GM19035 (cell line): ENCODE measurements around the gene PCDH9.

Source experiments
- ATAC-seq: cut with Tn5 transposase; IDR thresholded peaks from one replicate; pipeline ENCODE4 v1.9.1; 2021; ENCODE audit not compliant: unreplicated experiment

The PCDH9 gene

DNA sequence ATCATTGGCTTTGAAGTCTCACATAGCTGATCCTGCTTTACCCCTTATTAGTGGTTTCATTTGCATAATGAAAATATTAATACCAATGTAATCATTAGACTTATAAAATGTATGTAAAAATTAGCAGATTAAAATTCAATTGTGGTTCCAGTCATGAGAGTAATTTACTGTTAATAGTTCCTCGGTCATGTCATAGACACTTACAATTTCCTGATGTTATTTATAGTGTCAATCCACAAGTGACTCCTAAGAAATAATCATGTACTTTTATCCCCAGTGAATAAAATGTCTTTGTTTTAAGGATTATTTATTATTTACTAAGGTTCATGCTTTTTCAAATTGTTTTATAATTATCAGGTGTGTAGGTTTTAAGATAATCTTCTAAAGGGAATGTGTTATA, 138.5 kb downstream of the PCDH9 start:
- no peak for ATAC-seq

- no peak for ATAC-seq
These were observed 139.3 kb downstream of the PCDH9 start for GRCh38 chr13:67090856-67091255.

DNA sequence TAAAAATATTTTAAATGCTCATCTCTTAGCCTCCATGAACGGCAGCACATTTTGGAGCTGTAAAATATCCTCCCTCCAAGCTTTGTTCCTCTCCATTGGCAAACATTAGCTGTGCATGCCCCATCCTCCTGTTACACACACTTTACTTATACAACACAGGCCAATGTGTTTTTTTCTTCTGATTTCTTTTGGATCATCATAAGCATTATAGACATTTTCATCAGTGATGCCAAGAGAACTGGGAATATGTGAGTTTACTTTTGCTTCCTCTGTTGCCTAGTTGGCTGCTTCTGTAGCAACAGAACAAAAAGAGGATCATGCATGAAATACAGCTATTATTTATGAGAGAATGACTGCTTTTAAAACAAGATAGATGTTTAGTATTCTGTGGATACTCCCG, 142.6 kb downstream of the PCDH9 start:
- no peak for ATAC-seq

DNA sequence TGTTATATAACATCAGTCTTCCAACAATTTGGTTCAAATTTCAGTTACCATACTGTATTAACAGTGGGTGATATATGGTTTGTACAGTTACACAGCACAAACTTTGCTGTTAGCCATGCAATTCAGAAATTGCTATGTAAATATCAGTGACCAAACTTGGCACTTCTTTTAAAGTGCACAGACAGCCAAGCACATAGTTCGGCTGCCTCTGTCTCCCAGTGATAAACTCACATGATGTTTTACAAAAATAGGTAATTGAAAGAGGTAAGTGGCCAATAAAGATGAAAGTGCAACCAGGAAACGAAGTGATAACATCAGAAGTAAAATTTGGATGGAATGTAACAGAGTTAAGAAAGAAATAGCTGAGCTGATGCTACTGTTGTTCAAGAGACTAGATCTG, 143.9 kb downstream of the PCDH9 start:
- no peak for ATAC-seq

- no peak for ATAC-seq
These were observed 146.1 kb downstream of the PCDH9 start for GRCh38 chr13:67084066-67084465.

DNA sequence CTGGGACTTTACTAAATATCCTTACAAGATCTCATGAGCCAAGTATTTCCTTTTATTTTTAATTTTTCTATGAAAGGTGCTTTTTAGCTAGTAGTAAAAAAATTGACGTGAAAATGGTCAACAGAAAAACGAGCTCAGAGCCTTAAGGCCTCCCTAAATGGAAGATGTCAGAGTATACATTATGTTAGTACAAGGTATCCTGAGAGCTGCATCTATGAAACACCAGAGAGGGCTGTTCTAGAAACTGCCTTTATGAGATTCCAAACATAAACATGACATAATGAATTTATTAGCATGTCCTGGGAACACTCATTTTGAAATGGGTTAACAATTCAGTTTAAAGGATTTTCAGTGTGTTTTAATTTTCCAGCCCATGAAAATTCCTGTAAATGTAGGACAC, 146.6 kb downstream of the PCDH9 start:
- no peak for ATAC-seq

DNA sequence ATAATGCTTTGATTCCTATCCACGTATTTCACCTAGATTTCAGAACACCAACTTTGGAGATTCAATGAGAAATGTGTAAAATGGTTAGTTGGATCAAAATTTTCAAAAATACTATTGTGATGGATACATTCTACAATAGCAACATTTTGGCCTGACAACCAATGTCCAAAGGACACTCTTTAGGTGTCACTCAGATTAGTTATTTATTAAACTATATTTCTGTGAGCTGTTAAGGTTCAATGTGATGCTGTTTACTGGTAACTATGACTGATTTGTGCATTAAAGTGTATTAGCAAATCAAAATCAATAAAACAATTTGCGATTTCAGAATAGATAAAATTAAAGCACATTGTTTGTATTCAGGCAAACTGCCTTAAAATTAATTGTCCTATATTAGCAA, 149.8 kb downstream of the PCDH9 start:
- no peak for ATAC-seq

DNA sequence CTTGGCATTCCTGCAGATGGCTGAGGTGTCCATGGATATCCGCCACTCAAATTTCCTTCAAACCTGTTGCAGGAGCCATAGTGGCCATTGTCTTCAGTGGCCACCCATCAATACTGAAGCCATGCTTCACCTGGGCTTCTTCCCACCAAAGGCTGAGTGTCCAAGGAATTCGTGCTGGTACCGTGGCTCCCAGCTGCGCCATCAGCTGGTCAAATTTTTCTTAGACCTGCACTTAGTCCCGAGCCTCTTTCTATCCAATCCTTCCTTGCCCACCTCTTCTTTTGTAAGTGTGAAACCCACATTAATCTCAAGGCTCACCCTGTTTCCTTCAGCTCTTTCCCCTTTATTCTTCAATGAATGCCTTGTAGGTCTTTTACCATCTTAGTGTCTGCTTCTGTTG, 152.1 kb downstream of the PCDH9 start:
- ATAC-seq = no peak

DNA sequence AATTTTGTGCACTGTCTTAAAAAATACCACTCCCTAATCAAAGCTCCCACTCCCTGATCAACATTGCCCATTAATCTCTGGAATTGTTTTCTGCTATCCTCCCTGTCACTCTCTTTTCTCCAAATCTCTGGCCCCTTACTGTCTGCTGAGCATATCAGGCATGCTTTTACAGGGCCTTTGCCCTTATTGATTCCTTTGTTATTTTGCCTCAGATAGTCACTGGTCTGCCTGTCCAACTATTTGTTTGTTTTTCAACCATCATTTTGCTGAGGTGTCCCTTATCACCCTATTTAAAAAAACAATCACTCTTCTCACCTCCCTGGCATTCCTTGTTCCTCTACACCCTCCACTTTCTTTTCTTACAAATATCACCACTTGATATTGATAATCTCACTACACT, 153.0 kb downstream of the PCDH9 start:
- no peak for ATAC-seq

DNA sequence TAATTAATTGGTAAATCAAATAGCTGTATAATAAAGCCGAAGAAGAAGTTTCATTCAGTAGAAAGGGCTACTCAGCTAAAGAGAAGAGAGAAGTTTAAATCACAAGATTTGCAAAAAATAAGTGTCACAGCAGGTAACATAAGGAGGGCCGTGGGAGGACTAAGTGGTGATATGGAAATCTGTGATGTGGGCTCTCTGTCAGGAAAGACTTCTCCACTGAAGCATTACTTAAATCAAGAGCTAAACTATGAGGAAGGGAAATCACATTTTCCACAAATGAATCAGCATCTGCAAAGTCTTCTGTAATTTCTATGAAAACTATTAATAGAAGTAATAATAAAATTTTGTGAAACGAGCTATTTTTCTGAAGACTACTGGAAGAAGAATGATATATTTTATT, 153.8 kb downstream of the PCDH9 start:
- ATAC-seq = no peak

DNA sequence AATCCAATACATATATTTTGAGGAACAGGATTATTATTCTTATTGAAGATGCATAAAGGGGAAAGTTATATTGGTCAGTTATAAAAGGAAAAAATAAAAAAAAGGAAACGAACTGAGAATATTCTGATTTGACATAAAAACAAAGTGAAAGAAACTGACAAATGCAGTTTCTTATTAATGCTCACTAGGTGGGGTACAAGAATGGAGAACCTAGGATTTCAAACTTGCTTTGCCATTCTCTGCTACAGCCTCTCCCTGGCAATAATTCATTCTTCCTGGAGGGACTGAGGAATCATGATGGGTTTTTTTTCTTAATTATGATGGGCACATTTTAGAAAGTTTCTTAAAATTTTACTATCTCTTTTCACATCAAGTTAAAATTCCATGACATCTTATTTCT, 154.9 kb downstream of the PCDH9 start:
- no peak for ATAC-seq

DNA sequence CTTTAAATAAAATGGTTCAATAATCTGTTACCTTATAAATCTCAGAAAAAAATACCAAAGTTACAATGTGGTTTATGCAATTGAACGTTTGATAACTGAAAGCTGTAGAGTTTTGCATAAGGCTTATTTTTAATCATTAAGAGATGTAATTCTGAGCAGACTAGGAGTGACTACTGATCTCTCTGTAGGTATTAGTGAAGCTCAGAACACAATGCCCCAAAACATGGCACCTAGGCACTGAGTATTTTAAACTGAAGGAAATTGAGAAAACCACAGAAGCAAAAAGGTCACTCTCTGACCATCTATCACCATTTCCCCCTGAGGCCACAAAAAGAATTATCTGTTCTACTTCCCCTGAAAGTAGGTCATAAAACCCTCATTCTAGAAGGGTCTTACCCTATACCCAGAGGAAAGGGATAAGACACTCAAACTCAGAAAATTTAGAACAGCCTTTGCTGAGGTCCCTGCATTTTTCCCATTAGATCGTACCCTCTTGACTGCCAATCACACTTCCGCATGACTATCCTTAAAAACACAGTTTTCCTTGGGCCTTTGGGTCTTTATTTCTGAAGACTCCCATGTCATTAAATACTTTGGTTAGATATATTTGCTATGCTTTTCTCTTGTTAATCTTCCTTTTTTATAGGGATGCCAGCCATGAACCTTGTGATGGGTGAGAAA, 158.1 kb downstream of the PCDH9 start:
- ATAC-seq = no peak

DNA sequence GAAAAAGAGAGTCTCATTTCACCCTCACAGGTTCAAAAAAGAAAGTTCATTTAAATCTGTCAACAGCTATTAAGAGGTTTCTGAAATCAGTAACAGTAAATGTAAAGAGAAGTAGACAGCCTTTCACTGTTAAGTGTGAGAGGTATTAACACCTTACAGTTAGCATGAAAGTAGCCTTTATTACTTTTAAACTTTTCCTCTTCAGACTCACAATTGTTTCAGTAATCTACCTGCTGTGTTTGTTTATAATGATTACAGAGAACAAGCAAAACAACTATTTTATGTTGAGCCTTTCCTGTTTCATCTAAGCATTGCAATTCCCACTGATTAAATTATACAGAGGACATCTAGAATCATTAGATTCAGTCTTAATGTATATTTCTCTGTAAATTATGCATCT, 159.8 kb downstream of the PCDH9 start:
- ATAC-seq = no peak

- no peak for ATAC-seq
These were observed 160.9 kb downstream of the PCDH9 start for GRCh38 chr13:67069117-67069767.

- no peak for ATAC-seq
These were observed 165.2 kb downstream of the PCDH9 start for GRCh38 chr13:67064920-67065319.

DNA sequence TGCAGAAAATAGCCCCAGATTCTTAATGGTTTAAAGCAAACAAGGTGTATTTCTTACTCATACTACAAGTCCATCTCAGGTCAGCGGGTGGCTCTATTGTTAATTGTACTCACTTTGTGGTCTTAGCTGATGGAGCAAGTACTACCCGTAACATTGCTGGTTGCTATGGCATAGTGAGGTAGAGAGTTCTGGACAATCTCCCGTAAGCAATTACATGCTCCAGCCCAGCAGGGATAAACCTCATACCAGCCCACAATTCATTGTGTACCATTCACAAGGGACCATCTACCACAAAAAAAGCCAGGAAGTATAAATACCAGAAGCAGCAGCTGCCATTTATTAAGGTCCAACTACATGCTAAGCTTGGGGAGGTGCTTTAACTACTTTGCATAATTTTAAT, 167.1 kb downstream of the PCDH9 start:
- ATAC-seq = no peak

GRCh38 chr13:67062160-67062559, 168.0 kb downstream of the PCDH9 start:
- ATAC-seq = no peak

DNA sequence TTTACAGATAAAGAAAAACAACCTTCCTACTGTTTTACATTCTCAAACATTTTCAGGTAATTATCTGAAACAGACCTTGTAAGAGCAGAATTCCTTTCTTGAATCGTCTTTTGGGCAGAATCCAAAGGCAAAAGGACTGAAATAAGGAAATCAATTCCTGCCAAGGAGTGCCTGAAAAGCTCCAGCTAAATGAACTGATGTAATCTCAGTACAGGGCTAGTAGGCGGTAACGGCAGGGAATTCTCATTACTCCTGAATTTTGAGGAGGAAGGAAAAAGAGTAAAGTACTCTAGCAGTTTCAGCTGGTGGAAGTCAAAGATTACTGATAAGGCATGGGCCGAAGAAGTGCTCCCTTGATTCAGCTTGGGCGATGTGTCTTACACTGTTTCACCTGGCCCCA, 168.4 kb downstream of the PCDH9 start:
- ATAC-seq = no peak

GRCh38 chr13:67052550-67053490, 177.3 kb downstream of the PCDH9 start:
- no peak for ATAC-seq

GRCh38 chr13:67049744-67050143, 180.4 kb downstream of the PCDH9 start:
- no peak for ATAC-seq

- ATAC-seq = no peak
These were observed 181.3 kb downstream of the PCDH9 start for GRCh38 chr13:67048821-67049150.
